Astrocyte (in vitro differentiated cells and primary cell): ENCODE data around the gene TFF2. TPM values are rescaled to one million over a fixed set of nuclear protein-coding genes. Genes with fewer than 3 reads are reported as not detected.

Experiments used
- DNase-seq: peaks from one replicate; pipeline ENCODE4 v3.0.0-alpha.2; 2010; ENCODE audit warnings: low read depth
- FAIRE-seq: peaks from 2 replicates; lab custom pipeline; 2011; peaks lifted over from hg19 to GRCh38; lab: Jason Lieb, UNC
- H2AFZ ChIP-seq: 2 replicates; pipeline ENCODE4 v1.6.0; 2012; ENCODE audit warnings: low read depth, low read length, inconsistent platforms
- H3K27ac ChIP-seq: 2 replicates; pipeline ENCODE4 v1.5.1; 2011; ENCODE audit warnings: low read depth, low read length, inconsistent platforms
- H3K27me3 ChIP-seq: 2 replicates; pipeline ENCODE4 v1.6.0; 2011; ENCODE audit warnings: low read length, inconsistent platforms; ENCODE audit not compliant: insufficient read depth
- H3K36me3 ChIP-seq: 2 replicates; pipeline ENCODE4 v1.5.1; 2011; ENCODE audit warnings: low read length, inconsistent platforms; ENCODE audit not compliant: insufficient read depth
- H3K4me1 ChIP-seq: 2 replicates; pipeline ENCODE4 v1.5.1; 2011; ENCODE audit warnings: low read length, inconsistent platforms; ENCODE audit not compliant: insufficient read depth
- H3K4me2 ChIP-seq: 2 replicates; pipeline ENCODE4 v1.6.0; 2012; ENCODE audit warnings: low read length, inconsistent platforms
- H3K4me3 ChIP-seq: 2 replicates; pipeline ENCODE4 v1.5.1; 2011; ENCODE audit warnings: low read depth, mild to moderate bottlenecking, low read length, inconsistent platforms; ENCODE audit not compliant: insufficient read depth
- H3K79me2 ChIP-seq: 2 replicates; pipeline ENCODE4 v1.6.0; 2012; ENCODE audit warnings: mild to moderate bottlenecking, low read length, inconsistent platforms; ENCODE audit not compliant: insufficient read depth
- H3K9ac ChIP-seq: 2 replicates; pipeline ENCODE4 v1.6.0; 2012; ENCODE audit warnings: mild to moderate bottlenecking, low read length, inconsistent platforms
- H3K9me3 ChIP-seq: 2 replicates; pipeline ENCODE4 v1.5.1; 2012; ENCODE audit warnings: low read depth, mild to moderate bottlenecking, low read length, inconsistent platforms; ENCODE audit not compliant: insufficient read depth
- H4K20me1 ChIP-seq: 2 replicates; pipeline ENCODE4 v1.6.0; 2012; ENCODE audit warnings: low read length, inconsistent platforms; ENCODE audit not compliant: insufficient read depth
- H3K27ac Mint-ChIP-seq: one replicate; pipeline ENCODE4 v1.8.0; 2021; ENCODE audit warnings: mild to moderate bottlenecking, mixed read lengths; ENCODE audit not compliant: unreplicated experiment
- H3K27me3 Mint-ChIP-seq: one replicate; pipeline ENCODE4 v1.8.0; 2021; ENCODE audit warnings: low read depth, mixed read lengths; ENCODE audit not compliant: unreplicated experiment
- H3K36me3 Mint-ChIP-seq: one replicate; pipeline ENCODE4 v1.8.0; 2021; ENCODE audit warnings: low read depth, mixed read lengths; ENCODE audit not compliant: unreplicated experiment
- H3K4me1 Mint-ChIP-seq: one replicate; pipeline ENCODE4 v1.8.0; 2021; ENCODE audit warnings: low read depth, mixed read lengths; ENCODE audit not compliant: unreplicated experiment
- H3K4me3 Mint-ChIP-seq: one replicate; pipeline ENCODE4 v1.8.0; 2021; ENCODE audit warnings: mild to moderate bottlenecking, moderate library complexity, mixed read lengths; ENCODE audit not compliant: unreplicated experiment
- H3K9me3 Mint-ChIP-seq: one replicate; pipeline ENCODE4 v1.8.0; 2021; ENCODE audit warnings: mild to moderate bottlenecking, mixed read lengths; ENCODE audit not compliant: unreplicated experiment
- CTCF ChIP-seq: IDR thresholded peaks from 2 replicates; pipeline ENCODE4 v1.5.1; 2011; ENCODE audit warnings: low read depth, mild to moderate bottlenecking, inconsistent platforms, low read length, moderate library complexity; ENCODE audit not compliant: insufficient read depth
- EZH2 ChIP-seq: IDR thresholded peaks from 2 replicates; pipeline ENCODE4 v1.6.1; 2012; ENCODE audit warnings: mild to moderate bottlenecking, low read length, inconsistent platforms; ENCODE audit not compliant: insufficient read depth
- total RNA-seq: library from RNA; stranded (reverse); gene quantifications from 2 replicates; pipeline ENCODE4 v1.2.1, GENCODE V29; 2021

TFF2 gene
- total RNA-seq, 1 donor from 2014 or later = not detected

GRCh38 chr21:42397746-42398394 lies 47.1 kb upstream of the TFF2 start:
- no peak overlapping the region for H3K27ac ChIP-seq
- no peak overlapping the region for H3K4me2 ChIP-seq
- FAIRE-seq (no peak), DNase-seq (no peak)
- no peaks in the 10 kb centered on the region for H3K27me3 ChIP-seq
- H3K9ac ChIP-seq = no peak overlapping the region
- peaks cover 11% of the 10 kb centered on the region for H3K27me3 Mint-ChIP-seq
- TF ChIP-seq EZH2 (no peak), CTCF (no peak)
- H3K9me3 Mint-ChIP-seq = no peaks in the 10 kb centered on the region
- no peak overlapping the region for H3K27ac Mint-ChIP-seq
- no peaks in the 10 kb centered on the region for H3K4me1 ChIP-seq
- no peaks in the 10 kb centered on the region for H4K20me1 ChIP-seq
- H3K4me1 Mint-ChIP-seq = peaks cover 4% of the 10 kb centered on the region
- peaks cover 2% of the 10 kb centered on the region for H3K9me3 ChIP-seq
- H3K36me3 Mint-ChIP-seq = peaks cover 1% of the 10 kb centered on the region
- no peaks in the 10 kb centered on the region for H3K36me3 ChIP-seq
- no peak overlapping the region for H2AFZ ChIP-seq
- no peak overlapping the region for H3K4me3 Mint-ChIP-seq
- H3K79me2 ChIP-seq = no peaks in the 10 kb centered on the region
- no peak overlapping the region for H3K4me3 ChIP-seq

- no peaks in the 10 kb centered on the region for H4K20me1 ChIP-seq
- H3K4me3 Mint-ChIP-seq = no peak overlapping the region
- H3K27me3 Mint-ChIP-seq = peaks cover 11% of the 10 kb centered on the region
- H3K9me3 Mint-ChIP-seq = no peaks in the 10 kb centered on the region
- DNase-seq (no peak), FAIRE-seq (no peak)
- H3K27ac Mint-ChIP-seq = no peak overlapping the region
- no peak for TF ChIP-seq CTCF
- no peak overlapping the region for H3K27ac ChIP-seq
- H3K9me3 ChIP-seq = peaks cover 1% of the 10 kb centered on the region
- H3K36me3 Mint-ChIP-seq = peaks cover 1% of the 10 kb centered on the region
- H3K4me1 ChIP-seq = no peaks in the 10 kb centered on the region
- no peaks in the 10 kb centered on the region for H3K36me3 ChIP-seq
- no peaks in the 10 kb centered on the region for H3K79me2 ChIP-seq
- no peaks in the 10 kb centered on the region for H3K27me3 ChIP-seq
- H2AFZ ChIP-seq = no peak overlapping the region
- peaks cover 4% of the 10 kb centered on the region for H3K4me1 Mint-ChIP-seq
- no peak overlapping the region for H3K4me2 ChIP-seq
- no peak overlapping the region for H3K9ac ChIP-seq
- H3K4me3 ChIP-seq = no peak overlapping the region
Measured at GRCh38 chr21:42396799-42397745, 46.3 kb upstream of the TFF2 start.
